Measurements from ENCODE around the gene RIN2.

The RIN2 gene
- total RNA-seq, result 0 reads per million in 4 experiments

GRCh38 chr20:19758133-19758500, at the start of gene RIN2:
RIN2 (plus strand) TSS chr20:19758258; CDS start chr20:19889602, 131,344 bp downstream.
- DNase-seq, result no peak

GRCh38 chr20:19709635-19710335, 48.3 kb upstream of the RIN2 start:
- DNase-seq, result no peak

GRCh38 chr20:19710336-19711120, 47.5 kb upstream of the RIN2 start:
- no peak for DNase-seq

- no peak for DNase-seq
Observed at GRCh38 chr20:19711126-19711525, 46.9 kb upstream of the RIN2 start.

GRCh38 chr20:19712721-19713260, 45.3 kb upstream of the RIN2 start:
- DNase-seq, result no peak

GRCh38 chr20:19713822-19714578, 44.1 kb upstream of the RIN2 start:
- DNase-seq, result no peak

GRCh38 chr20:19714579-19714840, 43.5 kb upstream of the RIN2 start:
- DNase-seq, result no peak

GRCh38 chr20:19715986-19716385, 42.1 kb upstream of the RIN2 start:
- no peak for DNase-seq

- DNase-seq, result no peak
Observed at GRCh38 chr20:19718880-19719279, 39.2 kb upstream of the RIN2 start.

GRCh38 chr20:19720991-19721390, 37.1 kb upstream of the RIN2 start:
- no peak for DNase-seq

GRCh38 chr20:19723051-19723450, 35.0 kb upstream of the RIN2 start:
- no peak for DNase-seq

GRCh38 chr20:19723813-19724430, 34.1 kb upstream of the RIN2 start:
- no peak for DNase-seq

GRCh38 chr20:19725373-19725772, 32.7 kb upstream of the RIN2 start:
- DNase-seq, result no peak

- no peak for DNase-seq
Observed at GRCh38 chr20:19725814-19726525, 32.1 kb upstream of the RIN2 start.

GRCh38 chr20:19727251-19727847, 30.7 kb upstream of the RIN2 start:
- no peak for DNase-seq

GRCh38 chr20:19729672-19730071, 28.4 kb upstream of the RIN2 start:
- DNase-seq, result no peak

- DNase-seq, result no peak
Observed at GRCh38 chr20:19730706-19731105, 27.4 kb upstream of the RIN2 start.

- DNase-seq, result no peak
Observed at GRCh38 chr20:19734811-19735210, 23.2 kb upstream of the RIN2 start.

- DNase-seq, result no peak
Observed at GRCh38 chr20:19735446-19735845, 22.6 kb upstream of the RIN2 start.

GRCh38 chr20:19737025-19737424, 21.0 kb upstream of the RIN2 start:
- no peak for DNase-seq

GRCh38 chr20:19738951-19739350, 19.1 kb upstream of the RIN2 start:
- no peak for DNase-seq

GRCh38 chr20:19739351-19739750, 18.7 kb upstream of the RIN2 start:
- no peak for DNase-seq

All from effector CD8-positive, alpha-beta T cell (primary cell).